Peyer's patch (tissue), 4 donors: ENCODE measurements around the gene NAGLU. TPM values are rescaled to one million over a fixed set of nuclear protein-coding genes. Genes with fewer than 3 reads are reported as not detected.
"Not testable (repeated sequence)": the region's sequence is repeated elsewhere in the genome, so short reads cannot be mapped to it uniquely, and the experiment has no call there.

Experiments
- DNase-seq, 3 donors: peaks; one replicate each; pipeline ENCODE4 v3.0.0-alpha.2; 2017 to 2019
- H3K27ac ChIP-seq, 4 donors: fragments of 200-600 bp; sonication (generic); one replicate each; pipeline ENCODE4 v1.5.1; 2016 to 2019
- H3K27me3 ChIP-seq, 2 donors: fragments of 200-600 bp; sonication (generic); one replicate each; pipeline ENCODE4 v1.5.1; 2019
- H3K36me3 ChIP-seq, 3 donors: fragments of 200-600 bp; sonication (generic); one replicate each; pipeline ENCODE4 v1.5.1; 2016 to 2019
- H3K4me1 ChIP-seq, 4 donors: fragments of 200-600 bp; sonication (generic); one replicate each; pipeline ENCODE4 v1.5.1; 2016 to 2019
- H3K4me3 ChIP-seq, 4 donors: fragments of 200-600 bp; sonication (generic); 1 replicate in 3 of 4; 2 replicates in 1 of 4; pipeline ENCODE4 v1.5.1; 2016 to 2019; ENCODE audit warnings: mild to moderate bottlenecking in 1 of 4
- H3K9me3 ChIP-seq, 4 donors: fragments of 200-600 bp; sonication (generic); one replicate each; pipeline ENCODE4 v1.5.1; 2016 to 2019; ENCODE audit warnings: mild to moderate bottlenecking in 1 of 4
- POLR2A ChIP-seq, 2 donors: fragments of 450-650 bp; IDR thresholded peaks; one replicate each; pipeline ENCODE4 v1.5.1; 2017; ENCODE audit warnings: antibody characterized with exemption in 2 of 2, mild to moderate bottlenecking in 2 of 2, moderate library complexity in 2 of 2
- total RNA-seq, 4 donors: library from RNA; depleted of rRNA; stranded (reverse); fragments of >200 nt; gene quantifications; one replicate each; pipeline ENCODE4 v1.1.0, GENCODE V29; 2016
- TF ChIP-seq, protein P1 (sequence below), 6 experiments: fragments of 450-650 bp in 4 of 6; fragments of 200-600 bp in 2 of 6; sonication (generic) in 1 of 6; IDR thresholded peaks; one replicate each; pipeline ENCODE4 v1.5.1; 2017 to 2019; ENCODE audit warnings: antibody characterized with exemption in 6 of 6, mild to moderate bottlenecking in 3 of 6, moderate library complexity in 1 of 6

Gene NAGLU
- total RNA-seq, 4 donors from 2014 or later: 12.4 to 79.2 (median 62.7) TPM

DNA sequence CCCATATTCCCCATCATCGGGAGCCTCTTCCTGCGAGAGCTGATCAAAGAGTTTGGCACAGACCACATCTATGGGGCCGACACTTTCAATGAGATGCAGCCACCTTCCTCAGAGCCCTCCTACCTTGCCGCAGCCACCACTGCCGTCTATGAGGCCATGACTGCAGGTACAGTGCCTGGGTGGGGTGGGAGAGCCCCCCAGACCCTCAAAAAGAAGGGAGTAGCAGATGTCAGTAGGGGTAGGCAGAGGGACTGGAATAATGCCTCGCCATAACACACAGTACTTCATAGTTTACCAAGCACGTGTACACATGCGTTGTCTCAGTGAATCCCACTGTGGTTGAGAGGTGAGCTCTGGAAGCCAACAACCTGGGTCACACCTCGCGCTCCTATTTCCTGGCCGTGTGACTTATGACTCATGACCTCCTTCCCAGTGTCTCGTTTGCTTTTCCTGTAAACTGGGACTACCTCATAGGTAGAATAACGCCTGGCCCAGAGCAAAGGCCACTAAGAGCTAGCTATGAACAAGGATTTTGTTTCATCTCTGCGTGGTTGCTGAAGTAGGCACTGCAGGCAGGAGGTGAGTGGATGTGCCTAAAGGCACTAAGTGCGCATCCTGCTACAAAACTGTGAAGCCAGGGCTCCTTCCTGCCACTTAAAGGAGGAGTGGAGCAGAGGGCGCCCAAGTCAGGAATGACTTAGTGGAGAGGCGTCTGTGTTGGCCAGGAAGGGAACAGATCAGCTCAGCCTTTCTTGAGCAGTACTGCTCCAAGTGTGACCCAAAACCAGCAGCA lies 5.2 kb downstream of the NAGLU start:
- peak in 1 of 2 donors; percentile 71 for TF ChIP-seq POLR2A (IDR thresholded peaks at IDR 0.05)
- TF ChIP-seq, protein P1, sequence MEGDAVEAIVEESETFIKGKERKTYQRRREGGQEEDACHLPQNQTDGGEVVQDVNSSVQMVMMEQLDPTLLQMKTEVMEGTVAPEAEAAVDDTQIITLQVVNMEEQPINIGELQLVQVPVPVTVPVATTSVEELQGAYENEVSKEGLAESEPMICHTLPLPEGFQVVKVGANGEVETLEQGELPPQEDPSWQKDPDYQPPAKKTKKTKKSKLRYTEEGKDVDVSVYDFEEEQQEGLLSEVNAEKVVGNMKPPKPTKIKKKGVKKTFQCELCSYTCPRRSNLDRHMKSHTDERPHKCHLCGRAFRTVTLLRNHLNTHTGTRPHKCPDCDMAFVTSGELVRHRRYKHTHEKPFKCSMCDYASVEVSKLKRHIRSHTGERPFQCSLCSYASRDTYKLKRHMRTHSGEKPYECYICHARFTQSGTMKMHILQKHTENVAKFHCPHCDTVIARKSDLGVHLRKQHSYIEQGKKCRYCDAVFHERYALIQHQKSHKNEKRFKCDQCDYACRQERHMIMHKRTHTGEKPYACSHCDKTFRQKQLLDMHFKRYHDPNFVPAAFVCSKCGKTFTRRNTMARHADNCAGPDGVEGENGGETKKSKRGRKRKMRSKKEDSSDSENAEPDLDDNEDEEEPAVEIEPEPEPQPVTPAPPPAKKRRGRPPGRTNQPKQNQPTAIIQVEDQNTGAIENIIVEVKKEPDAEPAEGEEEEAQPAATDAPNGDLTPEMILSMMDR (IDR thresholded peaks at IDR 0.05): no peak
- peak overlapping the region in 3 of 4 donors; percentile 59 to 80 (median 79) for H3K27ac ChIP-seq
- H3K4me1 ChIP-seq: peaks cover 0 to 30% (median 7%) of the 10 kb centered on the region in 4 donors
- no peak overlapping the region for H3K4me3 ChIP-seq
- H3K27me3 ChIP-seq: no peaks in the 10 kb centered on the region
- peaks cover 0 to 40% (median 0%) of the 10 kb centered on the region in 3 donors for H3K36me3 ChIP-seq
- peak in 1 of 3 donors; percentile 83 for DNase-seq
- no peaks in the 10 kb centered on the region for H3K9me3 ChIP-seq

DNA sequence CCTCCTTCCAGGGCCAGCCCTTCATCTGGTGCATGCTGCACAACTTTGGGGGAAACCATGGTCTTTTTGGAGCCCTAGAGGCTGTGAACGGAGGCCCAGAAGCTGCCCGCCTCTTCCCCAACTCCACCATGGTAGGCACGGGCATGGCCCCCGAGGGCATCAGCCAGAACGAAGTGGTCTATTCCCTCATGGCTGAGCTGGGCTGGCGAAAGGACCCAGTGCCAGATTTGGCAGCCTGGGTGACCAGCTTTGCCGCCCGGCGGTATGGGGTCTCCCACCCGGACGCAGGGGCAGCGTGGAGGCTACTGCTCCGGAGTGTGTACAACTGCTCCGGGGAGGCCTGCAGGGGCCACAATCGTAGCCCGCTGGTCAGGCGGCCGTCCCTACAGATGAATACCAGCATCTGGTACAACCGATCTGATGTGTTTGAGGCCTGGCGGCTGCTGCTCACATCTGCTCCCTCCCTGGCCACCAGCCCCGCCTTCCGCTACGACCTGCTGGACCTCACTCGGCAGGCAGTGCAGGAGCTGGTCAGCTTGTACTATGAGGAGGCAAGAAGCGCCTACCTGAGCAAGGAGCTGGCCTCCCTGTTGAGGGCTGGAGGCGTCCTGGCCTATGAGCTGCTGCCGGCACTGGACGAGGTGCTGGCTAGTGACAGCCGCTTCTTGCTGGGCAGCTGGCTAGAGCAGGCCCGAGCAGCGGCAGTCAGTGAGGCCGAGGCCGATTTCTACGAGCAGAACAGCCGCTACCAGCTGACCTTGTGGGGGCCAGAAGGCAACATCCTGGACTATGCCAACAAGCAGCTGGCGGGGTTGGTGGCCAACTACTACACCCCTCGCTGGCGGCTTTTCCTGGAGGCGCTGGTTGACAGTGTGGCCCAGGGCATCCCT lies 7.4 kb downstream of the NAGLU start:
- peaks cover 0 to 40% (median 0%) of the 10 kb centered on the region in 3 donors for H3K36me3 ChIP-seq
- H3K27ac ChIP-seq: no peak overlapping the region
- no peak for DNase-seq

DNA sequence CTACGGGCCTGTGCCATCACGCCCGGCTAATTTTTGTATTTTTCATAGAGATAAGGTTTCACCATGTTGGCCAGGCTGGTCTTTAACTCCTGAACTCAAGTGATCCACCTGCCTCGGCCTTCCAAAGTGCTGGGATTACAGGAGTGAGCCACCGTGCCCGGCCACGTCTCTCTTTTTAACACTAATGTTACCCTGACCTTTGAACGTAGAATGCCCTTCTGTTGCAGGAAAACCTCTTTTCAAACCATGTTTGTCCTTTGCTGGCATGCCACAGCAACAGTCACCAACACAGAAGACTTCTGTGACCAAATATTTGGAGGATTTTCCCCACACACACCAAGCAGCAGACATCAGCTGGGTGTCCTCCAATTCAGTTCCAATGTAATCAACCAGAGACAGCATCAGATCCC lies 8.8 kb downstream of the NAGLU start:
- no peak overlapping the region for H3K27ac ChIP-seq
- no peak for DNase-seq
- H3K9me3 ChIP-seq: no peaks in the 10 kb centered on the region
- TF ChIP-seq POLR2A (IDR thresholded peaks at IDR 0.05): no peak
- TF ChIP-seq, protein P1 (IDR thresholded peaks at IDR 0.05): no peak
- no peaks in the 10 kb centered on the region for H3K27me3 ChIP-seq
- H3K4me3 ChIP-seq: no peak overlapping the region
- peaks cover 0 to 34% (median 0%) of the 10 kb centered on the region in 4 donors for H3K4me1 ChIP-seq
- peaks cover 0 to 27% (median 0%) of the 10 kb centered on the region in 3 donors for H3K36me3 ChIP-seq

More for the DNA sequence above, 7.4 kb downstream of the NAGLU start:
- Histone ChIP-seq H3K27me3 (no peaks in the 10 kb centered on the region), H3K4me3 (no peak overlapping the region), H3K4me1 (peaks cover 0 to 27% (median 0%) of the 10 kb centered on the region in 4 donors), H3K9me3 (no peaks in the 10 kb centered on the region)
- TF ChIP-seq POLR2A (IDR thresholded peaks at IDR 0.05): no peak

DNA sequence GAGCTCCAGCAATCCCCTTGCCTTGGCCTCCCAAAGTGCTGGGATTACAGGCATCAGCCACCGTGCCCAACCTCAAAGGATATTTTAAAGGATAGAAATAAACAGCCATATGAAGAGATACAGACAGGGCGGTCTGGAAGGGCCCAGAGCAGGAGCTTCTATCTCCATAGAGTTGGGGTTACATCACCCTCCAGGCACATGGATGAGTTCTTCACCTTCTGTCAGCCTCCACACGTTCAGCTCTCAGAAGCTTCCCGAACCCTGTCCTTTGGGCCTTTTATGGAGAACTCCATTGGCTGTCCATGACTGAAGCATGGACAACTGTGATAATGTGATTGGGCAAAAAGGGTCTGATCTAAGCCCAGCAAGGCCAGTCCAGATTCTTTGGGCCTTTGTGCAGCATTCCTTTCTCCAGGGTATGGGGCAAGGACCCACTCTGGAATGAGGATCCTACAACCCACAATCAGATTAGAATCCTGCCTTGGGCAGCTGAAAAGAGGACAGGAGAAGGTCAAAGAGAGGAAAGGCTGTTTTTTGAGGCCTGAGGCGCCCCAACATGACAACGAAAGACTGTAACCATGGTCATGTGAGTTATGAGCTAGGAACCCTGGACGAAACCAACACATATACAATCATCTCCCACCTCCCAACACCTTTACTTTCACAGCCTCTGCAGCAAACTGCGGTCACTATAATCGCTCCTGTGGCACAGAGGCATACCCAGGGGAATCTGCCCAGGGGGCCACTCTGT lies 9.9 kb downstream of the NAGLU start:
- H3K36me3 ChIP-seq: peaks cover 0 to 25% (median 0%) of the 10 kb centered on the region in 3 donors
- H3K27me3 ChIP-seq, H3K27ac ChIP-seq, H3K9me3 ChIP-seq, DNase-seq, H3K4me3 ChIP-seq: not testable (repeated sequence)
- peaks cover 0 to 31% (median 0%) of the 10 kb centered on the region in 4 donors for H3K4me1 ChIP-seq

DNA sequence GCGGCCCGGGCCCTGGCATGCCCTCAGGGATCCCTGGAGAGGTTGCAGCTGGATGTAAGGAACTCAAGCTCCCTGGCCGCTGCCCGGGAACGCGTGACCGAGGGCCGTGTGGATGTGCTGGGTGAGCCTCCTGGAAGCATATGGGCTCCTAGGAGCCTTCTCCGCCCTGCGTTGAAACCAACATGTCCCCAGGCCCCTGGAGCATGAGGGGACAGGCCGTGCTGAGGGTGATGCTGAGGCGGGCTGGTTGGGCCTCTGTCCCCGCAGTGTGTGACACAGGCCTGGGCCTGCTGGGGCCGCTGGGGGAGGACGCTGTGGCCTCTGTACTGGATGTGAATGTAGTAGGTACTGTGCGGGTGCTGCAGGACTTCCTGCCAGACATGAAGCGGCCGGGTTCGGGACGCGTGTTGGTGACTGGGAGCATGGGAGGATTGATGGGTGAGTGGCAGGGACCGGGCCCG lies 11.0 kb downstream of the NAGLU start:
- H3K4me1 ChIP-seq: peaks cover 0 to 20% (median 0%) of the 10 kb centered on the region in 4 donors
- no peak overlapping the region for H3K4me3 ChIP-seq
- peaks cover 0 to 21% (median 0%) of the 10 kb centered on the region in 3 donors for H3K36me3 ChIP-seq
- no peak for DNase-seq
- no peaks in the 10 kb centered on the region for H3K27me3 ChIP-seq
- no peaks in the 10 kb centered on the region for H3K9me3 ChIP-seq
- no peak for TF ChIP-seq POLR2A (IDR thresholded peaks at IDR 0.05)
- TF ChIP-seq, protein P1 (IDR thresholded peaks at IDR 0.05): no peak
- H3K27ac ChIP-seq: no peak overlapping the region

DNA sequence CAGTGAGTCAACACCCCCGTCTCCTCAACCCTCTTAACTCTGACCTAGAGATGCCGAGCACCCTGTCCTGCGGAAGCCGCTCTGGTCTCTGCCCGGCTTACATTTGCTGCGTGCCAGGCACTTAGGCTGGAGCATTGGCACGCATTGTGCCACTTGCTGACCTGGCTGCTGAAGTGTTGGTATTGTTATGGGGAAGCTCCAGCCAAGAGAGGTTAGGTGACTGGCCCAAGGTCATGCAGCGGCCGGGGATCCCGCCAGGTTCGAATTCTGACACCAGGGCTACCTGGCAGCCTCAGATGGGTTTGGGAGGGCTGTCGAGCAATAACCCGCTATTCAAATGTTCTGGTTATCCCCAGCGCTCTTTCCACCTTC lies 11.6 kb downstream of the NAGLU start:
- Histone ChIP-seq H3K36me3 (peaks cover 0 to 14% (median 0%) of the 10 kb centered on the region in 3 donors), H3K4me1 (peaks cover 0 to 14% (median 0%) of the 10 kb centered on the region in 4 donors), H3K27ac (no peak overlapping the region), H3K9me3 (no peaks in the 10 kb centered on the region), H3K4me3 (peak overlapping the region in 3 of 4 donors; percentile 49 to 59 (median 52)), H3K27me3 (no peaks in the 10 kb centered on the region)
- no peak for TF ChIP-seq POLR2A (IDR thresholded peaks at IDR 0.05)
- TF ChIP-seq, protein P1 (IDR thresholded peaks at IDR 0.05): no peak
- no peak for DNase-seq
